Measurements from ENCODE around the gene CPXM2. TPM values are rescaled to one million over a fixed set of nuclear protein-coding genes. Genes with fewer than 3 reads are reported as not detected.

The CPXM2 gene
- total RNA-seq, 1 experiment from 2014 or later = not detected

DNA sequence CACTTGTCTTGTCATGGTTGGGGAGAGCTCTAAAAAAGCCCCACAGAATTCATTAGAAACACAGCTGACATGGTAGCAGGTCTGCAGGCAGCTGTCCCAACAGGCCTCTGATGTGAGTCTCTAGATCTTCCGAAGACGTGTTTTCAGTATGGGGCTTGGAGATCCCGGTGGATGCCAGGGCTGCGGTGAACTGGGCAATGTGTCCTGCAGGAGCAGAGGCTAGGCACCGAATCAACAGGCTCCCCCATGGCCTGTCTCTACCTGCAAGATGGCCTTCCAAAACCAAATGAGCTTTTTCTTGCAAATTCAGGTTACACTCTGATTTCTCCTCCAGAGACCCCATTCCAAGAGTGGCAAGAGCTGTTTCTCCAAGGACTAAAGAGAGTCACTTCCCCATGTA is 2.9 kb downstream of the CPXM2 start:
- H3K9me3 ChIP-seq (ENCODE audit: low read length) = no peaks in the 10 kb centered on the region
- no peaks in the 10 kb centered on the region for H3K9me2 ChIP-seq (replicated peaks; ENCODE audit: low read length)
- no peak overlapping the region for H2AFZ ChIP-seq (ENCODE audit: low read length)
- CTCF ChIA-PET = no interaction called here
- H3K27ac ChIP-seq (ENCODE audit: low read length) = no peak overlapping the region
- DNase-seq = no peak
- TF ChIP-seq EZH2 (IDR thresholded peaks at IDR 0.05; ENCODE audit: low read length, unreplicated experiment) (no peak), EZH2phosphoT487 (IDR thresholded peaks at IDR 0.05; ENCODE audit: borderline replicate concordance, low read length) (no peak)
- TF ChIP-seq, protein P1, sequence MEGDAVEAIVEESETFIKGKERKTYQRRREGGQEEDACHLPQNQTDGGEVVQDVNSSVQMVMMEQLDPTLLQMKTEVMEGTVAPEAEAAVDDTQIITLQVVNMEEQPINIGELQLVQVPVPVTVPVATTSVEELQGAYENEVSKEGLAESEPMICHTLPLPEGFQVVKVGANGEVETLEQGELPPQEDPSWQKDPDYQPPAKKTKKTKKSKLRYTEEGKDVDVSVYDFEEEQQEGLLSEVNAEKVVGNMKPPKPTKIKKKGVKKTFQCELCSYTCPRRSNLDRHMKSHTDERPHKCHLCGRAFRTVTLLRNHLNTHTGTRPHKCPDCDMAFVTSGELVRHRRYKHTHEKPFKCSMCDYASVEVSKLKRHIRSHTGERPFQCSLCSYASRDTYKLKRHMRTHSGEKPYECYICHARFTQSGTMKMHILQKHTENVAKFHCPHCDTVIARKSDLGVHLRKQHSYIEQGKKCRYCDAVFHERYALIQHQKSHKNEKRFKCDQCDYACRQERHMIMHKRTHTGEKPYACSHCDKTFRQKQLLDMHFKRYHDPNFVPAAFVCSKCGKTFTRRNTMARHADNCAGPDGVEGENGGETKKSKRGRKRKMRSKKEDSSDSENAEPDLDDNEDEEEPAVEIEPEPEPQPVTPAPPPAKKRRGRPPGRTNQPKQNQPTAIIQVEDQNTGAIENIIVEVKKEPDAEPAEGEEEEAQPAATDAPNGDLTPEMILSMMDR (conservative IDR thresholded peaks at IDR 0.05; ENCODE audit: low read depth, low read length) = no peak
- no peak overlapping the region for H3K4me3 ChIP-seq (ENCODE audit: low read length)
- H3K79me2 ChIP-seq (ENCODE audit: low read length) = no peaks in the 10 kb centered on the region
- H3K4me2 ChIP-seq (ENCODE audit: low read length) = no peak overlapping the region
- POLR2A ChIA-PET (ENCODE audit: unreplicated experiment) = no interaction called here
- no peak overlapping the region for H3K9ac ChIP-seq (ENCODE audit: low read length)
- BruUV-seq (replicated peaks) = no TSS peak
- ATAC-seq = no peak
- H3F3A ChIP-seq (ENCODE audit: low read length, unreplicated experiment) = no peaks in the 10 kb centered on the region
- H3K27me3 ChIP-seq (ENCODE audit: low read length) = peaks cover 28% of the 10 kb centered on the region; the same call in 1 of the 2 replicates
- H3K4me1 ChIP-seq (ENCODE audit: insufficient read depth, low read length) = no peaks in the 10 kb centered on the region
- H4K20me1 ChIP-seq (ENCODE audit: low read length) = no peaks in the 10 kb centered on the region
- intact Hi-C loops (cut with micrococcal nuclease) = no loop called here
- no peaks in the 10 kb centered on the region for H3K36me3 ChIP-seq (ENCODE audit: low read depth, low read length)

DNA sequence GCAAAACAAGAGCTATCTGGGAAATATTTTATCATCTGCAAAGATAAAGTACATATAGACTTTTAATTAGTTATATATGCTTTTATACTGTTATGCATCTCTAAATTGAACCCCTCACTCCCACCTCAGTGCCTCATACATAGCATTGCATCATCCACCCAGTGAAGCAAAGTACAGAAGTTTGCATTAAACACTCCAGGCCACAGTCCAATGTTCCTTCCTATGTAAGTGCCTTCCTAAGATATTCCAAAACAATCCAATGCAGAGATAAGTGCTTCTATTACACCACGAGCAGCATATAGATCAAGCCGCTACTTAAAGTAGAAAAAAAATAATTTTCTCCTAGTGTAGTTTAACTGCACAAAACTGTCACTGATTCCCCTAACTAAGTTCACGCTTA is 3.4 kb downstream of the CPXM2 start:
- intact Hi-C loops (cut with micrococcal nuclease) = no loop called here
- CTCF ChIA-PET = no interaction called here
- no peaks in the 10 kb centered on the region for H3K9me2 ChIP-seq (replicated peaks; ENCODE audit: low read length)
- no peaks in the 10 kb centered on the region for H3K4me1 ChIP-seq (ENCODE audit: insufficient read depth, low read length)
- TF ChIP-seq EZH2phosphoT487 (IDR thresholded peaks at IDR 0.05; ENCODE audit: borderline replicate concordance, low read length) = no peak
- no peak for TF ChIP-seq EZH2 (IDR thresholded peaks at IDR 0.05; ENCODE audit: low read length, unreplicated experiment)
- TF ChIP-seq, protein P1 (conservative IDR thresholded peaks at IDR 0.05; ENCODE audit: low read depth, low read length) = no peak
- POLR2A ChIA-PET (ENCODE audit: unreplicated experiment) = no interaction called here
- no peak overlapping the region for H3K27ac ChIP-seq (ENCODE audit: low read length)
- ATAC-seq (no peak), DNase-seq (no peak)
- no peaks in the 10 kb centered on the region for H3F3A ChIP-seq (ENCODE audit: low read length, unreplicated experiment)
- BruUV-seq (replicated peaks) = no TSS peak
- no peaks in the 10 kb centered on the region for H4K20me1 ChIP-seq (ENCODE audit: low read length)
- no peak overlapping the region for H3K9ac ChIP-seq (ENCODE audit: low read length)
- no peaks in the 10 kb centered on the region for H3K36me3 ChIP-seq (ENCODE audit: low read depth, low read length)
- H3K4me2 ChIP-seq (ENCODE audit: low read length) = no peak overlapping the region
- H3K4me3 ChIP-seq (ENCODE audit: low read length) = no peak overlapping the region
- no peaks in the 10 kb centered on the region for H3K9me3 ChIP-seq (ENCODE audit: low read length)
- peaks cover 27% of the 10 kb centered on the region; the same call in 1 of the 2 replicates for H3K27me3 ChIP-seq (ENCODE audit: low read length)
- no peak overlapping the region for H2AFZ ChIP-seq (ENCODE audit: low read length)
- no peaks in the 10 kb centered on the region for H3K79me2 ChIP-seq (ENCODE audit: low read length)

DNA sequence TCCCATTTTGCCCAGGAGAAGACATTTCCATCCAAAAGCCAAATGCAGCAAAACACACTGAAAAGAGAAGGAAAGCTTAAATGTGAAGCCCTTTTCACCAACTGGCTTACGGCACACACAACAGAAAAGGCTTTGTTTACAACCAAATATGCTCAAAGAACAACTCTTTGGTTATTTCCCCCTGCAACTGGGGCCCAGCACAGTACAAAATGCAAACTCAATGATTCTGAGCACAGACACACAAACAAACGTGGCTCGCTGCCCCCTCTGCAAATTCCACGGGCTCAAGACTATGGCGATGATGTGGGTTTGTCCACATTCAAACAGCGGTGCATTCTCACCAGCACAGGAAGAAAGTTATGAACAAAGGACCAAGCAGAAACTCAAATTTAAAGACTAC is 5.3 kb downstream of the CPXM2 start:
- H4K20me1 ChIP-seq (ENCODE audit: low read length) = no peaks in the 10 kb centered on the region

More for the DNA sequence above, 5.3 kb downstream of the CPXM2 start:
- H3K4me3 ChIP-seq (ENCODE audit: low read length) = no peak overlapping the region
- DNase-seq (no peak), ATAC-seq (no peak)
- H3F3A ChIP-seq (ENCODE audit: low read length, unreplicated experiment) = no peaks in the 10 kb centered on the region
- TF ChIP-seq EZH2 (IDR thresholded peaks at IDR 0.05; ENCODE audit: low read length, unreplicated experiment) (no peak), EZH2phosphoT487 (IDR thresholded peaks at IDR 0.05; ENCODE audit: borderline replicate concordance, low read length) (no peak)
- TF ChIP-seq, protein P1 (conservative IDR thresholded peaks at IDR 0.05; ENCODE audit: low read depth, low read length) = no peak
- no peak overlapping the region for H3K4me2 ChIP-seq (ENCODE audit: low read length)
- no peaks in the 10 kb centered on the region for H3K9me3 ChIP-seq (ENCODE audit: low read length)
- no peaks in the 10 kb centered on the region for H3K36me3 ChIP-seq (ENCODE audit: low read depth, low read length)
- intact Hi-C loops (cut with micrococcal nuclease) = no loop called here
- no peaks in the 10 kb centered on the region for H3K9me2 ChIP-seq (replicated peaks; ENCODE audit: low read length)
- H3K27me3 ChIP-seq (ENCODE audit: low read length) = peaks cover 27% of the 10 kb centered on the region
- H2AFZ ChIP-seq (ENCODE audit: low read length) = no peak overlapping the region
- no peak overlapping the region for H3K27ac ChIP-seq (ENCODE audit: low read length)
- POLR2A ChIA-PET (ENCODE audit: unreplicated experiment) = no interaction called here
- BruUV-seq (replicated peaks) = no TSS peak
- no peaks in the 10 kb centered on the region for H3K79me2 ChIP-seq (ENCODE audit: low read length)
- CTCF ChIA-PET = no interaction called here
- no peaks in the 10 kb centered on the region for H3K4me1 ChIP-seq (ENCODE audit: insufficient read depth, low read length)
- H3K9ac ChIP-seq (ENCODE audit: low read length) = no peak overlapping the region
